NCI-H345 treated with DMSO at 0.1 percent for 48 hours (cell line): ENCODE data around the gene EML5.
A peak's percentile ranks its signal among the peaks of the same experiment; 100 is the strongest.
"Not testable (repeated sequence)": the region's sequence is repeated elsewhere in the genome, so short reads cannot be mapped to it uniquely, and the experiment has no call there.

Source experiments
- DNase-seq: peaks from one replicate; lab custom pipeline; 2025; ENCODE audit not compliant: unreplicated experiment; lab: John Stamatoyannopoulos, UW

EML5 gene

GRCh38 chr14:88792473-88793258, at the start of gene EML5:
Gene EML5 (minus strand): TSS chr14:88792953. CDS start chr14:88792503, 450 bp downstream.
- DNase-seq = peak; percentile 37

- no peak for DNase-seq
These were observed 49.7 kb upstream of the EML5 start for GRCh38 chr14:88842414-88842813.

GRCh38 chr14:88841741-88842140, 49.0 kb upstream of the EML5 start:
- DNase-seq = no peak

GRCh38 chr14:88840926-88841325, 48.2 kb upstream of the EML5 start:
- no peak for DNase-seq

GRCh38 chr14:88838015-88838414, 45.3 kb upstream of the EML5 start:
- no peak for DNase-seq

GRCh38 chr14:88837495-88837894, 44.7 kb upstream of the EML5 start:
- no peak for DNase-seq

- DNase-seq = no peak
These were observed 42.9 kb upstream of the EML5 start for GRCh38 chr14:88835661-88836060.

GRCh38 chr14:88834883-88835431, 42.2 kb upstream of the EML5 start:
- DNase-seq = no peak

- DNase-seq = no peak
These were observed 38.5 kb upstream of the EML5 start for GRCh38 chr14:88831284-88831683.

GRCh38 chr14:88829685-88830302, 37.0 kb upstream of the EML5 start:
- no peak for DNase-seq

GRCh38 chr14:88829188-88829587, 36.4 kb upstream of the EML5 start:
- DNase-seq = no peak

- no peak for DNase-seq
These were observed 32.8 kb upstream of the EML5 start for GRCh38 chr14:88825503-88825902.

GRCh38 chr14:88825078-88825458, 32.3 kb upstream of the EML5 start:
- peak; percentile 17 for DNase-seq

- DNase-seq = peak; percentile 97
These were observed 31.7 kb upstream of the EML5 start, which contains the start of gene TTC8 for GRCh38 chr14:88824314-88825077. Gene TTC8 (plus strand): TSS chr14:88824651. CDS start chr14:88824708, 57 bp downstream.

GRCh38 chr14:88823968-88824313, 31.2 kb upstream of the EML5 start:
- DNase-seq = no peak

- DNase-seq = no peak
These were observed 29.1 kb upstream of the EML5 start for GRCh38 chr14:88821888-88822287.

GRCh38 chr14:88821378-88821777, 28.6 kb upstream of the EML5 start:
- DNase-seq = no peak

- not testable (repeated sequence) for DNase-seq
These were observed 26.9 kb upstream of the EML5 start for GRCh38 chr14:88819674-88820073.

- DNase-seq = no peak
These were observed 25.3 kb upstream of the EML5 start for GRCh38 chr14:88818018-88818417.

GRCh38 chr14:88815980-88816379, 23.2 kb upstream of the EML5 start:
- no peak for DNase-seq

- DNase-seq = no peak
These were observed 15.6 kb upstream of the EML5 start for GRCh38 chr14:88808359-88808758.

GRCh38 chr14:88804477-88804876, 11.7 kb upstream of the EML5 start:
- DNase-seq = no peak
